ENCODE results near the gene KLRC4.

KLRC4 gene

DNA sequence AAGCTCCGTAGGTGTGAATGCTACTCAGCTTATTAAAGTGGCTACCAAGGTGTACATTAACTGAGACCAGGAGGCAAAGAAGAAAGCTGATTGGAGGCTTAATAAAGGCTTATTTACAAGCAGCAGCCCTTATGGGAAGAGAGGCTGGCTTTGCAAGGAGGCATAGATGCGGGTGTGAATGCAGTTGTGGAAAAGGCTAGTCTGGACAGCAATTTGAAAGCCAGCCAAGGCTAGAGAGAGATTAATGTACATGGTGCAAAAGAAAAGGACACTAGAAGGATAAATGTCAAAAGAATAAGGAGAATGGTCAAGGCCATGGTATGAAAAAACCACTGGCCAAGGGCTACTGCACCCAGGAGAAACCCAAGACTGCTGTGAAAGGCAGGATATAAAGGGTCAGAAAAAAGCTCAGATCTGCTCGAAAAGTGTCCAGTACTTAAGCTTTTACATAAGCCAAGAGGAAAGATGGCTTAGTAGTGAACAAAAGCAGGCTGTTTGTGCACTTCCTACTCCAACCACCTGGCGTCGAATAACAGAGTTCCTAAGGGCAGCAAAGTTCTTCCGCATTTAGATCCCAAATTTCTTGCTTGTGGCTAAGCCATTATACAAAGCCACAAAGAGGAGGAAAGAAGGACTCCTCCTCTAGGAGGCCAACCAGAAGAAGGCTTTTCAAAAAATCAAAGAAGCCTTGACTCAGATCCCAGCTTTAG lies 43.7 kb downstream of the KLRC4 start:
- peaks cover 27% of the 10 kb centered on the region for H3K4me1 Mint-ChIP-seq (ENCODE audit: low read depth)
- H3K27ac Mint-ChIP-seq, result no peak overlapping the region
- peaks cover 6% of the 10 kb centered on the region for H3K9me3 Mint-ChIP-seq (ENCODE audit: low read depth)
- H3K36me3 Mint-ChIP-seq, result peaks cover 24% of the 10 kb centered on the region
- no peak overlapping the region for H3K4me3 Mint-ChIP-seq
- no peaks in the 10 kb centered on the region for H3K27me3 Mint-ChIP-seq

DNA sequence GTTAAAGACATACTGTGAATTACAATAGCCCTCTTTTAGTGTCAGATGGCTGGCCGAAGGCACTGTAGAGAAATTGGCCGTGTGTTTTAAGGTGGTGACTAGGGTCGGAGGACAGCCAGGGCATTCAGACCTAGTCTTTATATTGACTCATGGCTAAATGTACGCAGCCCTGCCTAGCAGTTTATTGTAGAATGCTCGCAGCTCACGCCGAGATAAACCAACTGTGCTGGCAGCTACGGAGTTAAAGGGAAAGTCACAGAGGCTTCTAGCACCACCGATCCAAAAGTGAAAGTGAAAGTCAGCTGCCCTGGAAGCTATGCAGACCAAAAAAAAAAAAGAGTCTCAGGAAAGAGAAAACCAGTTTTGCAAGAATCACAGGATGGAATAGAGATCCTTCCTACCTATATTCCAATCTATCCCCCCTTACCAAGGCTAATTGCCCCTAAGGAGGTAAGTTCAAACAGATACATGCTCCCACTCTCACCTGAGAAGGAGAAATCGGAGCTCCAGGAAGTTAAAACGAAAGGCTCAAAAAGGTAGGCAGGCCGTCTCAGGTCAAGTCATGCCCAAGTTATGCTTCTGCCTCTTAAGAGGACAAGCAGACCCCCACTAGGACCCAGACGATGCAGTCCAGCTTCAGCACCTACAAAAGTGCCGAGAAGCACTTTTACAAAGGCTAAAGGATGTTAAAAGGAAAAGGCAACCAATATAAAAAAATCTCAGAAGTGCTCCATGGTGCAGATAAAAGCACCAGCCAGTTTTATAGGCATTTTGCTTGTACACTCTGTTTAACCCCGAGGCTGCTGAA lies 44.5 kb downstream of the KLRC4 start:
- Mint-ChIP-seq H3K4me1 (ENCODE audit: low read depth) (peaks cover 19% of the 10 kb centered on the region), H3K27ac (no peak overlapping the region), H3K27me3 (no peaks in the 10 kb centered on the region), H3K9me3 (ENCODE audit: low read depth) (peaks cover 8% of the 10 kb centered on the region), H3K36me3 (peaks cover 20% of the 10 kb centered on the region), H3K4me3 (no peak overlapping the region)

DNA sequence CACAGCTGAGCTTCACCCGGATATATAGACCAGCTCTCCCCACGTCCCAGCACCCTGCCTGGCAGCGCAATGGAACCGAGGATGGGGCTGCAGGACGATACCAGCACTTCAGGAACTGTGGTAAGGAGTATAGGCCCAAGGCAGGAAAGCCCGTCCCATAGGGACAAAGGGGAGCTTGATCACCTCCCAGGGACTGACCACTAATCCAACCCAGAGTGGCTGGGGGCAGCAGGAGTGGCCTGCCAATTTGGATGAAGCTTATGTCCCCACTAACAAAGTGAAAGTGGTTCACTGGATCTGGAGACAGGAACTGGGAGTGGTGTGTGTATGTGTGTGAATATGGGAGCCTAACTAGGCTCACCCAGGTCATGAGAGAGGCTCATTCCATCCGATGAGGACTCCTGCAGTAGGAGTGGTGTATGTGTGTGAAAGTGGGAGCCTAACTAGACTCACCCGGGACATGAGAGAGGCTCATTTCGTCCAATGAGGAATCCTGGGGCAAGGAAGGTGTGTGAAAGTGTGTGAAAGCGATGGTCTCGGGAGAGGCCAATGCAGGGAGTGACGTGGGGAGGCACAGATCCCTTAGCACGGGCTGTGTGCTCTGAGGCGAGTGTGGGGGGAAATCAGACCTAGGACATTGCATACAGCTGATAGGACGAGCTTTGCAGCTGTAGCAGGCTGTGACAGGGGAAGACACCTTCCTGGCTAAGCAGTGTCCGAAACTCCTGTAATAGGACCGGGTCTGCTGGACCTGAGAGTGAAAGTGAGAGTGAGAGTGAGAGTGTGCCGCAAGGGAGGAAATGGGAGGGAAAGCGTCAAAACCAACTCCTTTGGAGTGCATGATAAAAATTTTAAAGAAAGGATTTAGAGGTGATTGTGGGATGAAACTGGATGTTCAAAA lies 45.4 kb downstream of the KLRC4 start:
- Mint-ChIP-seq H3K27ac (no peak overlapping the region), H3K9me3 (ENCODE audit: low read depth) (peaks cover 8% of the 10 kb centered on the region), H3K4me1 (ENCODE audit: low read depth) (peaks cover 15% of the 10 kb centered on the region), H3K4me3 (no peak overlapping the region), H3K27me3 (no peaks in the 10 kb centered on the region), H3K36me3 (peaks cover 22% of the 10 kb centered on the region)

DNA sequence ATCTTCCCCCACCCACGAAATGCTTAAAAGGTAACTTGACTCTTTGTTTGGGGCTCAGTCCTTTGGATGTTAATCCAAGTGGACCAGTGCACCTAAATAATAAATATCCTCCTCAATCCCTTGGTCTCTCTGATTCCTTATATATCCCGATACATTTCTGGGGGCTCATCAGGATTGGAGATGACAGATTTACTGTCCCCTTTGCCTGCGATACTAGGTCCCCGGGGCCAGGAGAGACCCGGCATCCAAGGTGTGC lies 46.0 kb downstream of the KLRC4 start:
- Mint-ChIP-seq H3K27ac (no peak overlapping the region), H3K4me3 (no peak overlapping the region), H3K4me1 (ENCODE audit: low read depth) (peaks cover 17% of the 10 kb centered on the region), H3K9me3 (ENCODE audit: low read depth) (peaks cover 8% of the 10 kb centered on the region), H3K36me3 (peaks cover 23% of the 10 kb centered on the region), H3K27me3 (no peaks in the 10 kb centered on the region)

DNA sequence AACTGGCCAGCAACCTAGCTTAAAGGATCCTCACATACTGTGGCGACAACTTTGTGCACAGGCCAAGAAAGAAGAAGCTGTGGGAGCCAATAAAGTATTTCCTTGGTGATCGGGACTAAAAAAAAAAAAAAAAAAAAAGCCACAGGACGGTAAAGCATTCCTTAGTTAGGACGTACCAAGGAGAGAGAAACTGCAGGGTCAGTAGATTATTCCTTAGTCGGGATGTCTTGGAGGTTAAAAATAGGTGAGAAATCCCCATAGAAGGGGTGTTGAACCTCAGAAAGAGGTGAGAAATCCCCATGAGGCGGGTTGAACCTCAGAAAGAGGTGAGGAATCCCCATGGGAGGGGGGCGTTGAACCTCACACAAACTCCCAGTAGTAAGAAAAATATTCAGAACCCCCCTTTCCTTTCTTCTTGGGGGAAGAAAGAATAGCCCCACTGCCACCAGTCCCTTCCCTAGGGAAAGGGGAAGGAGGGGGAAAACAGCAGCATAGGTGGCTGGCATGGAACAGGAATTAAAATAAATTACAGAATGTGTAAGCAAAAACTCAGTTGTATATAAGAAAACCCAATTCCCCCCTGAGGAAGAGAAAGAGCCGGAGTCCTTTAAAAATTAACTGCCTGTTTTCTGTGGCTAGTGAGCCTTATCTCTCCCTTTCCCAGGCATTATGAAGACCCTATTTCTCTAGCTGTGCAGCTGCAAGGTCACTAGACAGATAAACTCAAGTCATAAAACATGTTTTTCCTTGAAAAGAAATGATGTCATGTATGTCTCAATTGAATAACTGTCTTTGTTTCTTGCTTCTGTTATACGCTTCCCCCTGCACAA lies 46.5 kb downstream of the KLRC4 start:
- no peak overlapping the region for H3K4me3 Mint-ChIP-seq
- peaks cover 6% of the 10 kb centered on the region for H3K9me3 Mint-ChIP-seq (ENCODE audit: low read depth)
- no peak overlapping the region for H3K27ac Mint-ChIP-seq
- peaks cover 12% of the 10 kb centered on the region for H3K4me1 Mint-ChIP-seq (ENCODE audit: low read depth)
- H3K36me3 Mint-ChIP-seq, result peaks cover 20% of the 10 kb centered on the region
- H3K27me3 Mint-ChIP-seq, result no peaks in the 10 kb centered on the region

DNA sequence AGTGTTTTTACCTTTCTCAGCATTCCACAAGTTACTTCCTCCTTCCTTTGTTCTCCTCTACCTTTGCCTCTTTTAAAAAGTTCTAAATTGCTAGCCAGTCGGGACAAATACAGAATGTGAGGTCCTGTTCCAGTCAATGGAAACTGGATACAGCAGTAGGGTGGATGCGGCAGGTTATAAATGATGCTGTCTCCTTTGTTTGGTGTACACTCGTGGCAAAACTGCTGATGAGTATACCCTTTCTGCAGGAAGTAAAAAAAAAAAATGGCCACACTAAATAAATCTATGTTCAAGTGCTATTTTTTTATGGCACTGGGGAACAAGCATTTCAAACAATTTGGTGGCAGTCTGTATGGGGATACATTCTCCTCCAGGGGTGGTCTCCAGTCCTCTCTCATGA lies 47.2 kb downstream of the KLRC4 start:
- peaks cover 11% of the 10 kb centered on the region for H3K4me1 Mint-ChIP-seq (ENCODE audit: low read depth)
- no peaks in the 10 kb centered on the region for H3K27me3 Mint-ChIP-seq
- no peak overlapping the region for H3K27ac Mint-ChIP-seq
- H3K9me3 Mint-ChIP-seq (ENCODE audit: low read depth), result peaks cover 4% of the 10 kb centered on the region
- peaks cover 21% of the 10 kb centered on the region for H3K36me3 Mint-ChIP-seq
- H3K4me3 Mint-ChIP-seq, result no peak overlapping the region

DNA sequence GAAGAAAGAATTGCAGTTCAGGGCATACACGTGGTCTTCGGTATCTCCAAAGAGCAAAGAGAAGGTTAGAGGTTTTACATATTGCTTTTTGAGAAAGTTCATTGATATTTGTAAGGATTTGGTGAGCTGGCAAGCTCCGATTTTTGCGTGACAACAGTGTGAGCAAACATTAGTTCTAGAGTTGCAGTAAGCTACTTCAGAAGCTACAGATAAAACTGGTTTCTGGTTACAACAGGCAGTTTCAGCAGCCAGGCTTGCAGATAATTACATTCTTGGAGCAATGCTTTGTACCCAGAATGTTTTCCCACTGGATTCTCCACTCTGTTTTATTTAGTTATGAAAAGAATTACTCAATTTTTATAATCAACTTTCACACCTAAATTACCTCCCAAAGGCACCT lies 47.9 kb downstream of the KLRC4 start:
- H3K4me3 Mint-ChIP-seq, result peak overlapping the region; percentile 61
- H3K27ac Mint-ChIP-seq, result no peak overlapping the region

DNA sequence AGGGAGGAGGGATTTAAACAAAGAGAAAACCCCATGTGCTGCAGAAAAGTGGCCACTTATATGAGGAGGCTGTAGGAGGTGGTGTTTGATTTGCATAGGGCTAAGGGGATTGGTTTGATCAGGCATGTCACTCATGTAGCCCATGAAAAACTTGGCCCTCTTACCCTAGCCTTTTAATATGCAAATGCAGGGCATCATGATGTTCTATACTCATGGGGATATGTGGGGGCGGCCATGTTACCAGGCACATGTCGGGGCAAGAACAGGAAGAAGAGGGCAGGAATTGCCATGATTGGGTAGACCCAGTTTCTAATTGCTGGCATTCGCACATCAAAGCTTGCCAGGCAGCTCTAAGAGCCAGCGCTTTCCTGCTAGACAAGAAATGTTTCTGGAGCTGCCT lies 48.5 kb downstream of the KLRC4 start:
- no peaks in the 10 kb centered on the region for H3K27me3 Mint-ChIP-seq
- peak overlapping the region; percentile 61 for H3K4me3 Mint-ChIP-seq
- peaks cover 11% of the 10 kb centered on the region for H3K4me1 Mint-ChIP-seq (ENCODE audit: low read depth)
- peaks cover 4% of the 10 kb centered on the region for H3K9me3 Mint-ChIP-seq (ENCODE audit: low read depth)
- H3K27ac Mint-ChIP-seq, result no peak overlapping the region
- peaks cover 16% of the 10 kb centered on the region for H3K36me3 Mint-ChIP-seq

More for the DNA sequence above, 47.9 kb downstream of the KLRC4 start:
- peaks cover 11% of the 10 kb centered on the region for H3K4me1 Mint-ChIP-seq (ENCODE audit: low read depth)
- no peaks in the 10 kb centered on the region for H3K27me3 Mint-ChIP-seq
- peaks cover 16% of the 10 kb centered on the region for H3K36me3 Mint-ChIP-seq
- peaks cover 4% of the 10 kb centered on the region for H3K9me3 Mint-ChIP-seq (ENCODE audit: low read depth)

DNA sequence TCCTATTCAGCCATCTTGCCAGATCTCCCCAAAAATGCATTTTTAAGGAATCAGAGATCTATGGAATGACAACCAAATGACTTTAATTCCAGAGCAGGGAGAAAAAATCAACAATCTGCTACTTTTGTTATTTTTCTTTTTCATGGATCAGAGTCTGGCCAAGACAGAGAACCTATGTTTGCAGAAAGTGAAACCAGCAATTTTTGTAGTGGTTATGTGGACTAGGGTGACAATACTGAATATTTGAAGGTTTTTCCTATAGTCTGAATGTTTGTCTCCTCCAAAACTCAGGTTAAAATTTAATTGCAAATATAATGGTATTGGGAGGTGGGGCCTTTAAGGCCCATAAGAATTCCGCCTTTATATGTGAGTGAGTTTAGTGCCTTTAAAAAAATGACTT lies 50.6 kb downstream of the KLRC4 start:
- H3K4me1 Mint-ChIP-seq (ENCODE audit: low read depth), result peaks cover 11% of the 10 kb centered on the region
- peak overlapping the region; percentile 35 for H3K4me3 Mint-ChIP-seq
- peak overlapping the region; percentile 58 for H3K27ac Mint-ChIP-seq
- H3K9me3 Mint-ChIP-seq (ENCODE audit: low read depth), result peaks cover 4% of the 10 kb centered on the region
- peaks cover 19% of the 10 kb centered on the region for H3K36me3 Mint-ChIP-seq
- H3K27me3 Mint-ChIP-seq, result no peaks in the 10 kb centered on the region

DNA sequence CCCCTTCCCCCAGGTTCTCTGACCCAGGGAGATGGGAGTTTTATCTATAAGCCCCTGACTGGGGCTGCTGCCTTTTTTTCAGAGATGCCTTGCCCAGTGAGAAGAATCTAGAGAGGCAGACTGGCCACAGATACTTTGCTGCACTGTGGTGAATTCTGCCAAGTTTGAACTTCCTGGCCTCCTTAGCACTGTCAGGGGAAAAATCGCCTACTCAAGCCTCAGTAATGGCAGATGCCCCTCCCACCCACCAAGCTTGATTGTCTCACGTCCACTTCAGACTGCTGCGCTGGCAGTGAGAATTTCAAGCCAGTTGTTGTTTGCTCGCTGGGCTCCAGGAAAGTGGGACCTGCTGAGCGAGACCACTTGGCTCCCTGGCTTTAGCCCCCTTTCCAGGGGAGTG lies 51.4 kb downstream of the KLRC4 start:
- Mint-ChIP-seq H3K9me3 (ENCODE audit: low read depth) (peaks cover 4% of the 10 kb centered on the region), H3K4me1 (ENCODE audit: low read depth) (peaks cover 11% of the 10 kb centered on the region)

More for the DNA sequence above, 51.4 kb downstream of the KLRC4 start:
- Mint-ChIP-seq H3K4me3 (no peak overlapping the region), H3K27ac (no peak overlapping the region), H3K36me3 (peaks cover 19% of the 10 kb centered on the region), H3K27me3 (no peaks in the 10 kb centered on the region)
